Measurements from ENCODE around the gene G3BP1.
"Not testable (repeated sequence)": the region's sequence is repeated elsewhere in the genome, so short reads cannot be mapped to it uniquely, and the experiment has no call there.

Gene G3BP1

GRCh38 chr5:151783664-151784063, 11.9 kb downstream of the G3BP1 start:
- H3K4me3 ChIP-seq (ENCODE audit: low read length); H3K36me3 ChIP-seq (ENCODE audit: control insufficient read depth, insufficient read depth, low read length); H3K4me1 ChIP-seq (ENCODE audit: control insufficient read depth, insufficient read depth, low read length); H3K27ac ChIP-seq (ENCODE audit: low read depth, low read length); H3K9ac ChIP-seq (ENCODE audit: low read length); H3K27me3 ChIP-seq (ENCODE audit: control insufficient read depth, insufficient read depth, low read length): not testable (repeated sequence)

- Histone ChIP-seq H3K36me3 (ENCODE audit: control insufficient read depth, insufficient read depth, low read length) (no peaks in the 10 kb centered on the region), H3K4me3 (ENCODE audit: low read length) (no peak overlapping the region), H3K27me3 (ENCODE audit: control insufficient read depth, insufficient read depth, low read length) (no peaks in the 10 kb centered on the region), H3K27ac (ENCODE audit: low read depth, low read length) (no peak overlapping the region), H3K9ac (ENCODE audit: low read length) (no peak overlapping the region), H3K4me1 (ENCODE audit: control insufficient read depth, insufficient read depth, low read length) (no peaks in the 10 kb centered on the region)
Observed at GRCh38 chr5:151784141-151784540, 12.4 kb downstream of the G3BP1 start.

- H3K36me3 ChIP-seq (ENCODE audit: control insufficient read depth, insufficient read depth, low read length): peaks cover 2% of the 10 kb centered on the region
- no peaks in the 10 kb centered on the region for H3K4me1 ChIP-seq (ENCODE audit: control insufficient read depth, insufficient read depth, low read length)
Observed at GRCh38 chr5:151786468-151786867, 14.7 kb downstream of the G3BP1 start.

GRCh38 chr5:151787817-151788216, 16.1 kb downstream of the G3BP1 start:
- Histone ChIP-seq H3K4me1 (ENCODE audit: control insufficient read depth, insufficient read depth, low read length) (no peaks in the 10 kb centered on the region), H3K27ac (ENCODE audit: low read depth, low read length) (no peak overlapping the region), H3K27me3 (ENCODE audit: control insufficient read depth, insufficient read depth, low read length) (no peaks in the 10 kb centered on the region), H3K4me3 (ENCODE audit: low read length) (no peak overlapping the region), H3K36me3 (ENCODE audit: control insufficient read depth, insufficient read depth, low read length) (peaks cover 5% of the 10 kb centered on the region), H3K9ac (ENCODE audit: low read length) (no peak overlapping the region)

More at GRCh38 chr5:151786468-151786867, 14.7 kb downstream of the G3BP1 start:
- Histone ChIP-seq H3K27ac (ENCODE audit: low read depth, low read length) (no peak overlapping the region), H3K27me3 (ENCODE audit: control insufficient read depth, insufficient read depth, low read length) (no peaks in the 10 kb centered on the region), H3K9ac (ENCODE audit: low read length) (no peak overlapping the region), H3K4me3 (ENCODE audit: low read length) (no peak overlapping the region)

- H3K9ac ChIP-seq (ENCODE audit: low read length): no peak overlapping the region
- H3K36me3 ChIP-seq (ENCODE audit: control insufficient read depth, insufficient read depth, low read length): peaks cover 21% of the 10 kb centered on the region
- no peaks in the 10 kb centered on the region for H3K4me1 ChIP-seq (ENCODE audit: control insufficient read depth, insufficient read depth, low read length)
- H3K27me3 ChIP-seq (ENCODE audit: control insufficient read depth, insufficient read depth, low read length): no peaks in the 10 kb centered on the region
- H3K4me3 ChIP-seq (ENCODE audit: low read length): no peak overlapping the region
- no peak overlapping the region for H3K27ac ChIP-seq (ENCODE audit: low read depth, low read length)
Observed at GRCh38 chr5:151793358-151793757, 21.6 kb downstream of the G3BP1 start.

- no peak overlapping the region for H3K9ac ChIP-seq (ENCODE audit: low read length)
- H3K27me3 ChIP-seq (ENCODE audit: control insufficient read depth, insufficient read depth, low read length): no peaks in the 10 kb centered on the region
- no peaks in the 10 kb centered on the region for H3K4me1 ChIP-seq (ENCODE audit: control insufficient read depth, insufficient read depth, low read length)
- H3K4me3 ChIP-seq (ENCODE audit: low read length): no peak overlapping the region
- H3K36me3 ChIP-seq (ENCODE audit: control insufficient read depth, insufficient read depth, low read length): peaks cover 32% of the 10 kb centered on the region
- H3K27ac ChIP-seq (ENCODE audit: low read depth, low read length): no peak overlapping the region
Observed at GRCh38 chr5:151795426-151795825, 23.7 kb downstream of the G3BP1 start.

DNA sequence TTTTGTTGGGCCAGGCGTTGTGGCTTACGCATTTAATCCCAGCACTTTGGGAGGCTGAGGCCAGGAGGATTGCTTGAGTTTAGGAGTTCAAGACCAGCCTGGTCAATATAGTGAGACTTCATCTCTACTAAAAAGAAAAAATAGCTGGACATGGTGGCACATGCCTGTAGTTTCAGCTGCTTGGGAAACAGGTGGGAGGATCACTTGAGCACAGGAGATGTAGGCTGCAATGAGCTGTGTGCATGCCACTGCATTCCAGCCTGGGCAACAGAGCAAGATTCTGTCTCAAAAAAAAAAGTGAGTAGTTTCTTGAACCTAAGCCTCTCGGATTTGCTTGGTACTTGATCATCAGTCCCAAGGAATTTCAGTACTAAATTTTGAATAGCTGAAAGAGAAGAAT, 26.9 kb downstream of the G3BP1 start:
- Histone ChIP-seq H3K4me3 (ENCODE audit: low read length) (no peak overlapping the region), H3K27me3 (ENCODE audit: control insufficient read depth, insufficient read depth, low read length) (no peaks in the 10 kb centered on the region), H3K4me1 (ENCODE audit: control insufficient read depth, insufficient read depth, low read length) (no peaks in the 10 kb centered on the region), H3K36me3 (ENCODE audit: control insufficient read depth, insufficient read depth, low read length) (peaks cover 30% of the 10 kb centered on the region), H3K9ac (ENCODE audit: low read length) (no peak overlapping the region), H3K27ac (ENCODE audit: low read depth, low read length) (no peak overlapping the region)

DNA sequence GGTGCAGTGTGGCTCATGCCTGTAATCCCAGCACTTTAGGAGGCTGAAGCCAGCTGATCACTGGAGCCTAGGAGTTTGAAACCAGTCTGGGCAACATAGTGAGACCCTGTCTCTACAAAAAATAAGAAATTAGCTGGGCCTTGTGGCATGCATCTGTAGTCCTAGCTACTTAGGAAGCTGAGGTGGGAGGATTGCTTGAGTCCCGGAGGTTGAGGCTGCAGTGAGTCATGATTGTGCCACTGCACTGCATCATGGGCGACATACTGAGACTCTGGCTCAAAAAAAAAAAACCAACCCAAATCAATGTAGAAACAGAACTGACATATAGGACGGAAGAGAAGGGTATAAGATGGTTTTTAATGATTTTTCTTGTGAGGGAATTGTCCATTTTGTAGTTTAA, 27.7 kb downstream of the G3BP1 start:
- Histone ChIP-seq H3K27ac (ENCODE audit: low read depth, low read length) (no peak overlapping the region), H3K4me3 (ENCODE audit: low read length) (no peak overlapping the region), H3K36me3 (ENCODE audit: control insufficient read depth, insufficient read depth, low read length) (peaks cover 27% of the 10 kb centered on the region), H3K4me1 (ENCODE audit: control insufficient read depth, insufficient read depth, low read length) (no peaks in the 10 kb centered on the region), H3K9ac (ENCODE audit: low read length) (no peak overlapping the region), H3K27me3 (ENCODE audit: control insufficient read depth, insufficient read depth, low read length) (no peaks in the 10 kb centered on the region)

DNA sequence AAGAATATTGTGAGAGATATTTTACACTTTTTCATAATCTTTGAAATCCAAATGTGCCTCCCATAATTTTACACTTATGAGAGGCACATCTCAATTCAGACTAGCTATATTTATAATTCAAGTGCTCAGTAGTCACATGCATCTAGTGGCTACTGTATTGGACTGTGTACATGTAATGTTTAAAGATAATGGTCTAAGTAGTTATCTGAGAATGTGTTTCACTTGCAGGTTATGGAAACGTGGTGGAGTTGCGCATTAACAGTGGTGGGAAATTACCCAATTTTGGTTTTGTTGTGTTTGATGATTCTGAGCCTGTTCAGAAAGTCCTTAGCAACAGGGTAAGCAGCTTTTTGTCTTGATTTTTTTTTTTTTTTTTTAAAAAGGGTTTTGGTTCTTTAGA, 28.8 kb downstream of the G3BP1 start:
- no peak overlapping the region for H3K27ac ChIP-seq (ENCODE audit: low read depth, low read length)
- H3K36me3 ChIP-seq (ENCODE audit: control insufficient read depth, insufficient read depth, low read length): peaks cover 24% of the 10 kb centered on the region
- H3K27me3 ChIP-seq (ENCODE audit: control insufficient read depth, insufficient read depth, low read length): no peaks in the 10 kb centered on the region
- no peak overlapping the region for H3K4me3 ChIP-seq (ENCODE audit: low read length)
- no peaks in the 10 kb centered on the region for H3K4me1 ChIP-seq (ENCODE audit: control insufficient read depth, insufficient read depth, low read length)
- H3K9ac ChIP-seq (ENCODE audit: low read length): no peak overlapping the region

- no peaks in the 10 kb centered on the region for H3K27me3 ChIP-seq (ENCODE audit: control insufficient read depth, insufficient read depth, low read length)
- H3K36me3 ChIP-seq (ENCODE audit: control insufficient read depth, insufficient read depth, low read length): peaks cover 11% of the 10 kb centered on the region
- H3K27ac ChIP-seq (ENCODE audit: low read depth, low read length): no peak overlapping the region
- no peak overlapping the region for H3K9ac ChIP-seq (ENCODE audit: low read length)
- peaks cover 2% of the 10 kb centered on the region for H3K4me1 ChIP-seq (ENCODE audit: control insufficient read depth, insufficient read depth, low read length)
- H3K4me3 ChIP-seq (ENCODE audit: low read length): no peak overlapping the region
Observed at GRCh38 chr5:151805414-151806223, 33.9 kb downstream of the G3BP1 start.

GRCh38 chr5:151808451-151809169, 36.9 kb downstream of the G3BP1 start:
- H3K27ac ChIP-seq (ENCODE audit: low read depth, low read length): no peak overlapping the region
- H3K4me1 ChIP-seq (ENCODE audit: control insufficient read depth, insufficient read depth, low read length): peaks cover 2% of the 10 kb centered on the region
- H3K36me3 ChIP-seq (ENCODE audit: control insufficient read depth, insufficient read depth, low read length): peaks cover 4% of the 10 kb centered on the region
- no peak overlapping the region for H3K9ac ChIP-seq (ENCODE audit: low read length)
- H3K4me3 ChIP-seq (ENCODE audit: low read length): no peak overlapping the region
- no peaks in the 10 kb centered on the region for H3K27me3 ChIP-seq (ENCODE audit: control insufficient read depth, insufficient read depth, low read length)

- H3K4me1 ChIP-seq (ENCODE audit: control insufficient read depth, insufficient read depth, low read length): peaks cover 2% of the 10 kb centered on the region
- H3K27ac ChIP-seq (ENCODE audit: low read depth, low read length): no peak overlapping the region
- H3K27me3 ChIP-seq (ENCODE audit: control insufficient read depth, insufficient read depth, low read length): no peaks in the 10 kb centered on the region
- no peaks in the 10 kb centered on the region for H3K36me3 ChIP-seq (ENCODE audit: control insufficient read depth, insufficient read depth, low read length)
- no peak overlapping the region for H3K9ac ChIP-seq (ENCODE audit: low read length)
- H3K4me3 ChIP-seq (ENCODE audit: low read length): no peak overlapping the region
Observed at GRCh38 chr5:151810449-151810848, 38.7 kb downstream of the G3BP1 start.

- H3K4me3 ChIP-seq (ENCODE audit: low read length): no peak overlapping the region
- H3K27me3 ChIP-seq (ENCODE audit: control insufficient read depth, insufficient read depth, low read length): no peaks in the 10 kb centered on the region
- no peak overlapping the region for H3K27ac ChIP-seq (ENCODE audit: low read depth, low read length)
- H3K9ac ChIP-seq (ENCODE audit: low read length): no peak overlapping the region
- H3K36me3 ChIP-seq (ENCODE audit: control insufficient read depth, insufficient read depth, low read length): no peaks in the 10 kb centered on the region
- H3K4me1 ChIP-seq (ENCODE audit: control insufficient read depth, insufficient read depth, low read length): peaks cover 2% of the 10 kb centered on the region
Observed at GRCh38 chr5:151810897-151811296, 39.1 kb downstream of the G3BP1 start.
